Hematopoietic multipotent progenitor cell treated with erythropoietin and hydrocortisone succinate and interleukin-3 and kit ligand, for 4 days (in vitro differentiated cells): ENCODE measurements around the gene TTC24.
"Not testable (repeated sequence)": the region's sequence is repeated elsewhere in the genome, so short reads cannot be mapped to it uniquely, and the experiment has no call there.

Source experiments
- DNase-seq: peaks from one replicate; pipeline ENCODE4 v3.0.0-alpha.2; 2015

The TTC24 gene

GRCh38 chr1:156589546-156589945 lies 10.0 kb downstream of the TTC24 start:
- no peak for DNase-seq

GRCh38 chr1:156590326-156591180 lies 11.0 kb downstream of the TTC24 start:
- no peak for DNase-seq

- peak; percentile 49 for DNase-seq
Observed at GRCh38 chr1:156591181-156591431, 11.6 kb downstream of the TTC24 start.

GRCh38 chr1:156591432-156592157 lies 12.1 kb downstream of the TTC24 start, which contains the start of gene NAXE:
TSS of gene NAXE (plus strand) at chr1:156591776. CDS start at chr1:156591805, 29 bp downstream.
- DNase-seq, result peak; percentile 87

- peak; percentile 16 for DNase-seq
Observed at GRCh38 chr1:156592158-156592909, 12.8 kb downstream of the TTC24 start.

- peak; percentile 18 for DNase-seq
Observed at GRCh38 chr1:156592910-156593660, 13.6 kb downstream of the TTC24 start.

GRCh38 chr1:156593661-156593989 lies 14.1 kb downstream of the TTC24 start:
- DNase-seq, result no peak

- no peak for DNase-seq
Observed at GRCh38 chr1:156594190-156594589, 14.7 kb downstream of the TTC24 start.

GRCh38 chr1:156595016-156595415 lies 15.5 kb downstream of the TTC24 start:
- no peak for DNase-seq

GRCh38 chr1:156596426-156596825 lies 16.9 kb downstream of the TTC24 start:
- no peak for DNase-seq

GRCh38 chr1:156598125-156598524 lies 18.6 kb downstream of the TTC24 start:
- DNase-seq, result no peak

GRCh38 chr1:156598731-156599432 lies 19.4 kb downstream of the TTC24 start:
- DNase-seq, result no peak

GRCh38 chr1:156599811-156600210 lies 20.3 kb downstream of the TTC24 start:
- peak; percentile 91 for DNase-seq

- DNase-seq, result peak; percentile 36
Observed at GRCh38 chr1:156600733-156601121, 21.2 kb downstream of the TTC24 start.

GRCh38 chr1:156601122-156601830 lies 21.8 kb downstream of the TTC24 start, which contains the start of gene GPATCH4:
TSS of gene GPATCH4 (minus strand) at chr1:156601479.
- DNase-seq, result peak; percentile 92

GRCh38 chr1:156601892-156602291 lies 22.4 kb downstream of the TTC24 start:
- no peak for DNase-seq

- DNase-seq, result peak; percentile 72
Observed at GRCh38 chr1:156602557-156602993, 23.1 kb downstream of the TTC24 start.

- not testable (repeated sequence) for DNase-seq
Observed at GRCh38 chr1:156607344-156607743, 27.8 kb downstream of the TTC24 start.

- DNase-seq, result peak; percentile 89
Observed at GRCh38 chr1:156608036-156608674, 28.6 kb downstream of the TTC24 start.

- DNase-seq, result peak; percentile 72
Observed at GRCh38 chr1:156608981-156609380, 29.5 kb downstream of the TTC24 start.

- not testable (repeated sequence) for DNase-seq
Observed at GRCh38 chr1:156610072-156610471, 30.5 kb downstream of the TTC24 start.
